ENCODE results near the gene DISC1.
"Not testable (repeated sequence)": the region's sequence is repeated elsewhere in the genome, so short reads cannot be mapped to it uniquely, and the experiment has no call there.

- TF ChIP-seq CTCF, POLR2A (IDR thresholded peaks at IDR 0.05): not testable (repeated sequence)
These were observed 19.6 kb downstream of the DISC1 start for GRCh38 chr1:231646165-231646564.
